Effector memory CD8-positive, alpha-beta T cell (primary cell): ENCODE results near the gene SF3B2.
A peak's percentile ranks its signal among the peaks of the same experiment; 100 is the strongest.

ENCODE experiments used
- ATAC-seq: fragments of 150-1000 bp; cut with Tn5 transposase; replicated peaks from 2 replicates; pipeline ENCODE4 v1.10.0; 2021; ENCODE audit warnings: mild to moderate bottlenecking, moderate library complexity
- DNase-seq, 3 experiments: peaks; one replicate each; pipeline ENCODE4 v3.0.0; 2021
- H3K27ac Mint-ChIP-seq, 2 donors: one replicate each; pipeline ENCODE4 v1.8.0; 2022; ENCODE audit warnings: mild to moderate bottlenecking in 2 of 2, mixed read lengths in 2 of 2, moderate library complexity in 2 of 2
- H3K27me3 Mint-ChIP-seq, 2 donors: one replicate each; pipeline ENCODE4 v1.8.0; 2022; ENCODE audit warnings: mixed read lengths in 2 of 2
- H3K36me3 Mint-ChIP-seq: one replicate; pipeline ENCODE4 v1.8.0; 2022; ENCODE audit warnings: mild to moderate bottlenecking, moderate library complexity, mixed read lengths; ENCODE audit not compliant: insufficient read depth
- H3K4me1 Mint-ChIP-seq, 2 donors: one replicate each; pipeline ENCODE4 v1.8.0; 2022; ENCODE audit warnings: low read depth in 2 of 2, mixed read lengths in 2 of 2
- H3K4me3 Mint-ChIP-seq, 2 donors: one replicate each; pipeline ENCODE4 v1.8.0; 2022; ENCODE audit warnings: mild to moderate bottlenecking in 2 of 2, mixed read lengths in 2 of 2, moderate library complexity in 2 of 2
- H3K9me3 Mint-ChIP-seq, 2 donors: one replicate each; pipeline ENCODE4 v1.8.0; 2022; ENCODE audit warnings: mixed read lengths in 2 of 2

The SF3B2 gene

DNA sequence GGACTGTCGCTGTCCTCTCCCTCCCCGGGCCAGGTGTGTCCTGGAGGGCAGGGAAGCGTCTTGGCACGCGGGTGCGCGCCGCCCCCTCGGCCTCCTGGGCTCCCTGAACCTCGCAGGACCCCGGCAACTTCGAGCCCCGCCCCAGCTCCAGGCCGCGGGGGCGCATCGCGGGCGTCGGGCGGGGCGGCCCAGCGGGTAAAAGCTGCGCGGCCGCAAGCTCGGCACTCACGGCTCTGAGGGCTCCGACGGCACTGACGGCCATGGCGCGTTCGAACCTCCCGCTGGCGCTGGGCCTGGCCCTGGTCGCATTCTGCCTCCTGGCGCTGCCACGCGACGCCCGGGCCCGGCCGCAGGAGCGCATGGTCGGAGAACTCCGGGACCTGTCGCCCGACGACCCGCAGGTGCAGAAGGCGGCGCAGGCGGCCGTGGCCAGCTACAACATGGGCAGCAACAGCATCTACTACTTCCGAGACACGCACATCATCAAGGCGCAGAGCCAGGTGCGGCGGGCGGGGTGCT, 40.3 kb upstream of the SF3B2 start, which contains the start of gene CST6:
TSS of gene CST6 (plus strand) at position 224 of the 519 bp plus-strand sequence. CDS start at position 261, 37 bp downstream.
- Mint-ChIP-seq H3K27ac (no peak within 1 kb of the TSS), H3K9me3 (no peaks in the 10 kb centered on the region), H3K4me1 (peaks cover 0 to 2% of the 10 kb centered on the region in 2 donors), H3K27me3 (peaks cover 10 to 31% of the 10 kb centered on the region in 2 donors), H3K4me3 (no peak within 1 kb of the TSS), H3K36me3 (no peaks in the 10 kb centered on the region)
- peak; percentile 29 for ATAC-seq
- no peak for DNase-seq

DNA sequence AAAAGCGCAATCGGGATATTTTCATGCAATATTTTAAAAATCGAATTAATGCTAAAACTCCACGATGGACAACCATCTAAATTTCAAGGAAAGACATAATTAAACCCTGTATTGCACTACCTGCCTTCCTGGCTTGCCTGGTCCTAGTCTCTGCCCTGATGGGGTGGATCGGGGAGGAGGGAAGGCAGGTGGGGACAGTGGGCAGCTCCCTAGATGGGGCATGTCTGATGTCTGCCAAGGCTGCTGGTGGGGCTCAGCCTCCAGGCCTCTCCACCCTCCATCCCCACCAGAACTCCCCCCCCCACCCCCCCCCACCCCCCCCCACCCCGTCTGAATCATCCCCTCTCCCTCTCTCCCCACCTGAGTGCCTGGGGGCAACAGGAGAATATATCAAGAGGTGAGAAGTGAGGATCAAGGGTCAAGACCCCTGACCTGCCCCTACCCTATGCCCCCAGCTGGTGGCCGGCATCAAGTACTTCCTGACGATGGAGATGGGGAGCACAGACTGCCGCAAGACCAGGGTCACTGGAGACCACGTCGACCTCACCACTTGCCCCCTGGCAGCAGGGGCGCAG, 39.7 kb upstream of the SF3B2 start:
- H3K9me3 Mint-ChIP-seq: no peaks in the 10 kb centered on the region
- ATAC-seq: no peak
- peaks cover 10 to 31% of the 10 kb centered on the region in 2 donors for H3K27me3 Mint-ChIP-seq
- peaks cover 0 to 2% of the 10 kb centered on the region in 2 donors for H3K4me1 Mint-ChIP-seq
- no peak overlapping the region for H3K4me3 Mint-ChIP-seq
- H3K27ac Mint-ChIP-seq: no peak overlapping the region
- no peaks in the 10 kb centered on the region for H3K36me3 Mint-ChIP-seq
- DNase-seq: no peak

DNA sequence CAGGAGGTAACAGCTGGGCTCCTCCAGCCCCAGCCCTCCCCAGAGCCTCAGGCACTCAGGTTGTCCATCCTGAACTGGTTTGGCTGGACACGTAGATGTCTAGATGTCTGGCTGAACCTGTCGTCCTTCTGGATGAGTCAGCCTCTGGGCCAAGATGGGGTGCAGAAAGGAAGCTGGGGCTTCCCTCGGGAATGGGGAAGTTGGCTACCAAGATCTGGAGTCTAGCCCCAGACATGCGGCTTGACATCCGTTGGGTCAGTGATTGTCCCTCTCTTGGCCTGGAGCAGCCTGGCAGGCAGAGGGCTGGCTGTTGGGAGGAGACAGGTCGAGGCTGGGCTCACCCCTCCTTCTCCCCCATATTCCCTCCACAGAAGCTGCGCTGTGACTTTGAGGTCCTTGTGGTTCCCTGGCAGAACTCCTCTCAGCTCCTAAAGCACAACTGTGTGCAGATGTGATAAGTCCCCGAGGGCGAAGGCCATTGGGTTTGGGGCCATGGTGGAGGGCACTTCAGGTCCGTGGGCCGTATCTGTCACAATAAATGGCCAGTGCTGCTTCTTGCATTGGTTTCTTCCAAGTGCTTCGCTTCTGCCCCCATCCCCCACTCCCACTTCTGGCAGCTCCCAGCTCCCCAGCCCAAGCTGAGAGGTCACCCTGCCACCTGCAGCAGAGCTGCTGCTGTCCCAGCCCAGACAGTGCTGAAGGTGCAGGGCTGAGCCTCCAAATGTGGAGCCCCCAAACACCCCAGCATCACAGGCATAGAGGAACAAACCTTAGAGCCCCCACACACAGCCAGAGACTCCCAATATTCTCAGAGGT, 39.0 kb upstream of the SF3B2 start:
- H3K27ac Mint-ChIP-seq: no peak overlapping the region
- DNase-seq (no peak), ATAC-seq (no peak)
- peaks cover 10 to 31% of the 10 kb centered on the region in 2 donors for H3K27me3 Mint-ChIP-seq
- H3K4me3 Mint-ChIP-seq: no peak overlapping the region
- peaks cover 0 to 2% of the 10 kb centered on the region in 2 donors for H3K4me1 Mint-ChIP-seq
- no peaks in the 10 kb centered on the region for H3K36me3 Mint-ChIP-seq
- H3K9me3 Mint-ChIP-seq: no peaks in the 10 kb centered on the region

DNA sequence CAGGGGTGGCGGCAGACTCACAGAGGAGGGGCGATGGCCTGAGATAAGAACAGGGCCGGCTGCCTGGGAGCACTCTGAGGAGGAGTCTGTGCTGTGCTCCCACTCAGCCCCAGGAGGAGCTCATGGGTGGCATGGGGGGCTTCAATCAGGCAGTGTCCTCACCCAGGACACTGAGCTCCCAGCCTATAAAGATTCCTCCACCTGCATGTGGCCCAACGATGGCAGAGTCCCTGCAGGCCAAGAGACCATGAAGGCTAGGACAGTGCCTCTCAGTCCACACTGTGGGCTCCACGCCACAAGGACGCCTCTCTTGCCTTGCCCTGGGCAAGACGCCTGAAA, 38.4 kb upstream of the SF3B2 start:
- Mint-ChIP-seq H3K4me3 (no peak overlapping the region), H3K4me1 (peaks cover 0 to 2% of the 10 kb centered on the region in 2 donors), H3K9me3 (no peaks in the 10 kb centered on the region), H3K27me3 (peaks cover 10 to 31% of the 10 kb centered on the region in 2 donors), H3K27ac (no peak overlapping the region), H3K36me3 (no peaks in the 10 kb centered on the region)
- no peak for DNase-seq
- ATAC-seq: no peak

DNA sequence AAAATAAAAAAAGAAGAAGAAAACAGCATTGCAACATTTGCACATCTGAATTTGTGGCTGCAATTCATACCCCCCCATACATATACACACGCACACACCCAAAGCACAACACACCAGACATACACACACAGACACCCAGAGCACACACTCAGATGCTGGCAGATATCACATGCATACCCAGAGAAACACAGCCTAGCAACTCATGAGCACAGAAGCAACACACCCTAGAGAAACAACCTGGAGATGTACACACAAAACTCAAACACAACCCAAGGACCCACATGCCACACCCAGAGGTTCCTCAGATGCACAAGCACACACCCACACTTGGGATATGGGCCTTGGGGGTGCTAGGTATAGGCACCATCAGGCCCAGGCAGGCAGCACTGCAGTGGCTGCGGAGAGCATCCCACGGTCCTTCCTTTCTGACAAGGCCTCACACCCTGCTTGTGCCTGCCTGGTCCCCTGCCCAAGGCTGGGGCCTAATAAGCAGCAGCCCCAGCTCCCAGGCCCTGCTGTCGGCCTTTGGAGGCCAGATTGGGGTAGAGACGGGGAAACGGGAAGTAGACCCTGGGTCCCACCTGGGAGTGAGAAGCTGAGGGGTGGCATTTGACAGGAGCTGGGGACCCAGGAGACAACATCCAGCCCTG, 37.2 kb upstream of the SF3B2 start:
- Mint-ChIP-seq H3K27ac (no peak overlapping the region), H3K36me3 (no peaks in the 10 kb centered on the region), H3K9me3 (no peaks in the 10 kb centered on the region), H3K27me3 (peaks cover 10 to 31% of the 10 kb centered on the region in 2 donors), H3K4me1 (peaks cover 0 to 2% of the 10 kb centered on the region in 2 donors), H3K4me3 (no peak overlapping the region)
- DNase-seq: no peak
- no peak for ATAC-seq

DNA sequence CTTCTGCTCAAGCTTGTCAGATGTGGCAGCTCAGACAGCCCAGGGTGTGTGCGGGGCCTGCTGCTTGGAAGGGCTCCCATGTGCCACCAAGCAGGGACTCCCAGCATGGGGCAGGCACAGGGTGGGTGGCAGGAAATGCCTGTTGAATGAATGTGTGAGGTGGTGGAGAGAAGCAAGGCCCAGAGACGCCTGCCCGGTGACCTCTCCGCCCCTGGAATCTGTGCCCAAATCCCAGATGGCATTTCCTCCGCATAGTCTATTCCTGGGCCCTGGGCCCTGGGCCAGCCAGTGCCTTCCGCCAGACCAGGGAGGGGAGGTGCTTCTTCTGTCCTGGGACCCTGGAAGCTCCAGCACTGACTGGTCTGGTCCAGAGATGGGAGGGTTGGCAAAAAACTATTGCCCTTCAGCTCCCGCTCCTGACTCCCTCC, 36.7 kb upstream of the SF3B2 start:
- H3K27ac Mint-ChIP-seq: no peak overlapping the region
- DNase-seq (no peak), ATAC-seq (no peak)
- no peak overlapping the region for H3K4me3 Mint-ChIP-seq
- no peaks in the 10 kb centered on the region for H3K36me3 Mint-ChIP-seq
- peaks cover 0 to under 1% of the 10 kb centered on the region in 2 donors for H3K4me1 Mint-ChIP-seq
- H3K9me3 Mint-ChIP-seq: no peaks in the 10 kb centered on the region
- peaks cover 7 to 25% of the 10 kb centered on the region in 2 donors for H3K27me3 Mint-ChIP-seq

DNA sequence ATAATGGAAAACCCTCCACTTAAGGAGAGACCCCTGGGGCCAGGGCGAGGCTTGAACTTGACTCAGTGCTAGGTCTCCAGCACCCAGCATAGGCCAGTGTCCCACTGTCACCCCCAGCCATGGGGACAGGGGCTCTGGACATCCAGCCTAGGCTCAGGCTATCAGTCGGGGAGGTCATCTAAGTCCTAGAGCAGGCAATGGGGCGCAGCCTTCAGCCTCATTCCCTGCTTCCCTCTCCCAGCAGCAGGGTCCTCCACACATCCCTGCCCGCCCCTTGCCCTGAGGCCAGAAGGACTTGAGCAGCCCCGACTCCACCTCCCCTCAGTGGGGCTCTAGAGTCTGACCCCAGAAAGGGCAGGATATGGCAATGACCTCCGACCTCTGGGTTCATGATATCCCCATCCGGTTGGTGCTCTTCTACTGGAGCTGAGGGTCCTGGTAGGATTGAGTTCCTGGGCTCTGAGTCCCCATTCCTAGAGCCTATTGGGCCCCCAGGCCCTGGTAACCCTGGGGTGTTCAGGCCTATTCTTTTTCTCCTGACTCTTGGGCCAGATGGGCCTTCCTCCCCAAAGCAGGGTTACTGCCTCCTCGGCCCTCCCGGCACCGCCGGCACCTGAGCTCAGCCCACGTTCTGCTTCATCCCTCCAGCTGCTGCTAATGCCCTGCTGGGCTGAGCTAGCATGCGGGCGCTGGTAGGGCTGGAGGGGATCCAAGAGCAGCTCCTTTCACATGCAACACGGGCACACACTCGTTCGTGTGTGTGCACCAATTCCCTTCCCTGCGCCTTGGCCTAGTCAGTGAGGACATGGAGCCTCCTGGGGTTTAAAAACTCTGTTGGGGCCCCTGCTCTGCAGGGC, 36.0 kb upstream of the SF3B2 start:
- Mint-ChIP-seq H3K9me3 (no peaks in the 10 kb centered on the region), H3K4me1 (peaks cover 0 to 1% of the 10 kb centered on the region in 2 donors), H3K4me3 (no peak overlapping the region), H3K27ac (no peak overlapping the region), H3K27me3 (peaks cover 6 to 22% of the 10 kb centered on the region in 2 donors), H3K36me3 (no peaks in the 10 kb centered on the region)
- DNase-seq: no peak
- no peak for ATAC-seq

DNA sequence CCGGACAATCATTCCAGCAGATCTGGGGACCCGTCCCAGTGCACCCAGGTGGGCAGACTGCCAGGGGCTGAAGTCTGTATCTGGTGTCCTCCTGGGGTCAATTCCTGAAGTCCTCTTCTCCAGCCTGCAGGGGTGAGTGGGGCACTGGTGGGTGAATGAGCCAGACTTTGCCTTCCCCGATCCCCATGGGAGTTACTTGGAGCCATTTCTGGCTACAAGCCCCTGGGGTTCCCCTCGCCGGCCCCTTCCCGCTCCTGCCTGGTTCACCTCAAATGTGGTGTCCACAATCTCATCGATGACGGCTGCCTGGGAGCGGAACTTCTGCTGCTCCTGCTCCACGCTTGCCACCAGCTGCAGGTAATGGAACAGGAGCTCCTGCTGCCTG, 35.4 kb upstream of the SF3B2 start:
- Mint-ChIP-seq H3K27me3 (peaks cover 6 to 22% of the 10 kb centered on the region in 2 donors), H3K4me3 (no peak overlapping the region), H3K4me1 (peaks cover 0 to 2% of the 10 kb centered on the region in 2 donors), H3K36me3 (no peaks in the 10 kb centered on the region), H3K27ac (no peak overlapping the region), H3K9me3 (no peaks in the 10 kb centered on the region)
- DNase-seq: no peak
- no peak for ATAC-seq

DNA sequence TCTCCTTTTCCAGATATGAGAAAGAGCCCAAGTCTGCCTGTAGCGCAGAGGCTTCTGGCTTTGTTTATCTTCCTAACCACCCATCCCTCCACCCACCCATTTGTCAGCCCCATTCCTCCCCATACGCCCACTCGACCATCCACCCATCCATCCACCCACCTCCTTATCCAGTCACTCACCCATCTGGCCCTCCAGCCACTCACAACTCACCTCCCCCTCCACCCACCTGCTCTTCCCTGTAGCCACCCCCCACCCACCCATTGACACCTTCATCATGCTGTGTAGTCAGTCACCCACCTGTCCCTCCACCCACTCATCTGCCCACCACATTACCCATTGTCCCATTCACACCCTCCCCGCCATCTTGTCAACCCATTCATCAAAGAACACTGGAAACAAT, 34.8 kb upstream of the SF3B2 start:
- Mint-ChIP-seq H3K27ac (no peak overlapping the region), H3K9me3 (no peaks in the 10 kb centered on the region), H3K36me3 (no peaks in the 10 kb centered on the region), H3K4me1 (peaks cover under 1 to 2% of the 10 kb centered on the region in 2 donors), H3K4me3 (no peak overlapping the region), H3K27me3 (peaks cover 6 to 19% of the 10 kb centered on the region in 2 donors)
- ATAC-seq: no peak
- DNase-seq: no peak

DNA sequence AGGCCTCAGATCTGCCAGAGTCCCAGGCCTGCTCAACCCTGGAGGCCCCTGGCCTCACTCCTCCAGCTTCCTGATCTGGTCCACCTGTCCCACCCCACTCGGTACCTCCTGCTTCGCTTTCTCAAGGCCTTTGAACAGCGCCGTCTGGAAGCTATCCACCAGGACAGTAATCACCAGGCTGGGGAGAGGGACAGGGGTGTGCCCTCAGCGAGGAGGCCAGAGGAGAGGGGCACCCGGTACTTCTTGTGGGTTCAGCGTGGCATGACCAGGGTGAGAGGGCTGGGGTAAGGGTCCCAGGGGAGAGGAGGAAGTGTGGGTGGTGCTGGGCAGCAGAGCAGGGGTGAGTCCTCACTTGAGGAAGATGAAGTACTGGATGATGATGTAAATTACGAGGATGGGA, 32.0 kb upstream of the SF3B2 start:
- DNase-seq (no peak), ATAC-seq (no peak)
- peaks cover 4 to 19% of the 10 kb centered on the region in 2 donors for H3K27me3 Mint-ChIP-seq
- H3K9me3 Mint-ChIP-seq: no peaks in the 10 kb centered on the region
- peak overlapping the region in 1 of 2 donors; percentile 58 for H3K27ac Mint-ChIP-seq
- H3K4me1 Mint-ChIP-seq: peaks cover 6% of the 10 kb centered on the region in 2 donors
- peak overlapping the region in 1 of 2 donors; percentile 52 for H3K4me3 Mint-ChIP-seq
- H3K36me3 Mint-ChIP-seq: no peaks in the 10 kb centered on the region

DNA sequence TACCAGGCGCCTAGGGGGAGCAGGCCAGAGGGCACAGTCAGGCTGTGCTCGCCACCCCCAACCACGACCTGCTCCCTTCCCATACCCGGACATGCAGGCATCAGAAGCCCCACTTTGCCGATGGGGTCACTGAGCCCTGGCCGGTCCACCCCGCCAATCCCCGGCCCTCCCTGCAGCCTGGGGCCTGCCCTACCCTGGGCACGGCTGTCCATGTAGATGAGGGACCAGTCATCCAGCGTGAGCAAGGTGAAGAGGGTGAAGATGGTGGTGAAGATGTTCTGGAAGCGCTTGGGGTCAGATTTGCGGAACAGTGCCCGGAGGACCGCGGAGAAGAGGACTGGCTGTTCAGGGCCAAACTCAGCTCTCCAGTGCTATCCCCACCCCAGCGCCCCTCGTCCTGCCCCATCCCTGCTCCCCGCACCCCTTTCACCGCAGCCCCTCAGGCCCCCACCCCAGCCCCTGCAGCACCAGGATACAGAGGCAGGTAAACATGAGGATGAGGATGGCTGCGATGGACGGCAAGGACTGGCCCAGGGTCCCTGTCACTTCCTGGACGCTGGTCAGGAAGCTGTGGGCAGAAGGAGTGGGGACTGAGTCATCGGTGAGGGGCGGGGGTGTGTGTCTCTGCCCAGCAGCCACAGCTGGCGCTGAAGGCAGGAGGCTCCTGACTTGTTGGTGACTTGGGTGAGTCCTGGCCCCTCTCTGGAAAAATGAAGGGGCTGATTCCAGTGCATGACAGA, 31.4 kb upstream of the SF3B2 start:
- Mint-ChIP-seq H3K27ac (peak overlapping the region in 1 of 2 donors; percentile 58), H3K36me3 (no peaks in the 10 kb centered on the region), H3K27me3 (peaks cover 4 to 19% of the 10 kb centered on the region in 2 donors), H3K4me3 (peak overlapping the region in 1 of 2 donors; percentile 27), H3K9me3 (no peaks in the 10 kb centered on the region), H3K4me1 (peaks cover 6% of the 10 kb centered on the region in 2 donors)
- ATAC-seq: peak; percentile 38
- no peak for DNase-seq

DNA sequence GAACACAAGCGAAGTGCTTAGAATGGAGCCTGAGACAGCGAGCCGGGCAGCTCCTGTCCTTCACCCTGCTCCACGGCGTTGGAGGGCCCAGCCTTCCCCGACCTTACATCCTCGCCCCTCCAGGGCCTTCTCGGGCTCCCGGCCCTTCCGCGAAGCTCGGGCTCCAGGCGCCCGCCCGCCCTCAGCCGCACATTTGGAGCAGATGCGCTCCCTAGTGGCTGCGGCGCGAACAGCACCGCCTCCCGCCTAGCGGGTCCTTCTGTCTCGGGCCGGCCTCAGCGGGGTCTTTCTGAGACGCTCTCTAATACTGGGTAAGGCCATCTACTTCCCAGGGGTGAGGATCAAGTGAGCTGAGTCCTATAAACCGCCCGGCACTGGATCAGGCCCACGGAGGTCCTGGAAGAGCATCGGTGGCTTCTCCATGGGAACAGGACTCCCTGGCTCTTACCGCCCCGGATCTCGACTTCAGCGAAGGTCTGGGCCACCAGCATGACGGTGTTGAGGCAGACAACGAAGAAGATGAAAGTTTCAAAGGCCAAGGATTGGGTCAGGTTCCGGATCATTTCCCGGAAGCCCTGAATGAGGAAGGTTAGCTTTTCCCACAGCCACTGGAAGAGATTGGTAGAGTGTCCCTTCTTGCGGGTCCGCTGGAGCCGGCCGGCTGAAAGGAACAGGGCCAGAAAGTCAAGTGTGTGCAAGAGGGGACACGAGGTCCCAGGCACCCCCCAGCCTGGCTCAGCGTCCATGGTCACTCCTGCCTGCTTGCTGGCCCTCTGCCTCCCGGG, 29.6 kb upstream of the SF3B2 start:
- H3K36me3 Mint-ChIP-seq: no peaks in the 10 kb centered on the region
- H3K9me3 Mint-ChIP-seq: no peaks in the 10 kb centered on the region
- H3K4me3 Mint-ChIP-seq: peak overlapping the region; percentile 56 to 65
- peaks cover 6% of the 10 kb centered on the region in 2 donors for H3K4me1 Mint-ChIP-seq
- H3K27ac Mint-ChIP-seq: peak overlapping the region; percentile 35 to 56
- peaks cover 4 to 19% of the 10 kb centered on the region in 2 donors for H3K27me3 Mint-ChIP-seq
- DNase-seq (peak; percentile 75 to 82 (median 82)), ATAC-seq (peak; percentile 96)
